Caco-2 (cell line): ENCODE results near the gene ABHD12. TPM values are rescaled to one million over a fixed set of nuclear protein-coding genes. Genes with fewer than 3 reads are reported as not detected.

Experiments used
- BruUV-seq: library from RNA; stranded (reverse); fragments of 400-500 nt; replicated peaks from 2 replicates; lab custom pipeline; 2021; lab: Mats Ljungman, UMichigan
- CTCF ChIA-PET: fragments of 300-600 bp; sonication (Branson Sonifier 250); formaldehyde crosslinking; loops from one replicate; lab custom pipeline; 2022; ENCODE audit warnings: antibody characterized with exemption; lab: Charles Lee
- POLR2A ChIA-PET: fragments of 300-600 bp; sonication (Branson Sonifier 250); formaldehyde crosslinking; loops from one replicate; lab custom pipeline; 2022; ENCODE audit warnings: antibody characterized with exemption; lab: Charles Lee
- DNase-seq, 2 experiments: peaks; one replicate each; pipeline versions ENCODE4 v3.0.0 to v3.0.0-alpha.2; 2020 to 2022
- H3K27me3 ChIP-seq: replicated peaks from 2 replicates; pipeline ENCODE4 v1.6.0; 2011; ENCODE audit warnings: low read length; ENCODE audit not compliant: control insufficient read depth, insufficient read depth
- H3K36me3 ChIP-seq: 2 replicates; pipeline ENCODE4 v1.5.1; 2011; ENCODE audit warnings: low read length; ENCODE audit not compliant: control insufficient read depth, insufficient read depth
- H3K4me1 ChIP-seq: fragments of 250-450 bp; sonication (Bioruptor Pico); 2 replicates; pipeline ENCODE4 v1.5.1; 2020; ENCODE audit warnings: mild to moderate bottlenecking
- H3K4me3 ChIP-seq: 2 replicates; pipeline ENCODE4 v1.5.1; 2011; ENCODE audit warnings: low read depth, mild to moderate bottlenecking, control low read depth, low read length
- H3K9me3 ChIP-seq: fragments of 250-450 bp; sonication (Bioruptor Pico); 2 replicates; pipeline ENCODE4 v1.5.1; 2020; ENCODE audit warnings: mild to moderate bottlenecking, moderate library complexity
- H3K27ac Mint-ChIP-seq: one replicate; pipeline ENCODE4 v1.8.0; 2022; ENCODE audit warnings: mixed read lengths; ENCODE audit not compliant: unreplicated experiment
- H3K27me3 Mint-ChIP-seq: one replicate; pipeline ENCODE4 v1.8.0; 2022; ENCODE audit warnings: mixed read lengths; ENCODE audit not compliant: insufficient read depth, unreplicated experiment
- H3K36me3 Mint-ChIP-seq: one replicate; pipeline ENCODE4 v1.8.0; 2022; ENCODE audit warnings: mild to moderate bottlenecking, mixed read lengths; ENCODE audit not compliant: insufficient read depth, unreplicated experiment
- H3K4me1 Mint-ChIP-seq: one replicate; pipeline ENCODE4 v1.8.0; 2022; ENCODE audit warnings: low read depth, mixed read lengths; ENCODE audit not compliant: unreplicated experiment
- H3K4me3 Mint-ChIP-seq: one replicate; pipeline ENCODE4 v1.8.0; 2022; ENCODE audit warnings: mild to moderate bottlenecking, moderate library complexity, mixed read lengths; ENCODE audit not compliant: unreplicated experiment
- H3K9me3 Mint-ChIP-seq: one replicate; pipeline ENCODE4 v1.8.0; 2022; ENCODE audit warnings: mixed read lengths; ENCODE audit not compliant: unreplicated experiment
- intact Hi-C: fragments of 100-400 bp; cut with micrococcal nuclease; formaldehyde crosslinking; loops from one replicate; pipeline ENCODE4 v1.10.0; 2022; ENCODE audit not compliant: unreplicated experiment
- total RNA-seq: library from RNA; stranded (reverse); gene quantifications from 2 replicates; pipeline ENCODE4 v1.2.3, GENCODE V29; 2022
- TF ChIP-seq, protein P1 (sequence below), 2 experiments: fragments of 200-600 bp in 1 of 2; IDR thresholded peaks; 1 replicate in 1 of 2; 2 replicates in 1 of 2; pipeline versions ENCODE4 v1.5.1 to v1.8.0; 2011 to 2022; ENCODE audit warnings: antibody characterized with exemption in 1 of 2, control low read depth in 1 of 2, inconsistent platforms in 1 of 2, low read depth in 1 of 2, low read length in 1 of 2, mild to moderate bottlenecking in 1 of 2, moderate library complexity in 1 of 2; ENCODE audit not compliant: insufficient read depth in 1 of 2, severe bottlenecking in 1 of 2, unreplicated experiment in 1 of 2

ABHD12 gene
- total RNA-seq, 1 experiment from 2014 or later = 104 TPM

DNA sequence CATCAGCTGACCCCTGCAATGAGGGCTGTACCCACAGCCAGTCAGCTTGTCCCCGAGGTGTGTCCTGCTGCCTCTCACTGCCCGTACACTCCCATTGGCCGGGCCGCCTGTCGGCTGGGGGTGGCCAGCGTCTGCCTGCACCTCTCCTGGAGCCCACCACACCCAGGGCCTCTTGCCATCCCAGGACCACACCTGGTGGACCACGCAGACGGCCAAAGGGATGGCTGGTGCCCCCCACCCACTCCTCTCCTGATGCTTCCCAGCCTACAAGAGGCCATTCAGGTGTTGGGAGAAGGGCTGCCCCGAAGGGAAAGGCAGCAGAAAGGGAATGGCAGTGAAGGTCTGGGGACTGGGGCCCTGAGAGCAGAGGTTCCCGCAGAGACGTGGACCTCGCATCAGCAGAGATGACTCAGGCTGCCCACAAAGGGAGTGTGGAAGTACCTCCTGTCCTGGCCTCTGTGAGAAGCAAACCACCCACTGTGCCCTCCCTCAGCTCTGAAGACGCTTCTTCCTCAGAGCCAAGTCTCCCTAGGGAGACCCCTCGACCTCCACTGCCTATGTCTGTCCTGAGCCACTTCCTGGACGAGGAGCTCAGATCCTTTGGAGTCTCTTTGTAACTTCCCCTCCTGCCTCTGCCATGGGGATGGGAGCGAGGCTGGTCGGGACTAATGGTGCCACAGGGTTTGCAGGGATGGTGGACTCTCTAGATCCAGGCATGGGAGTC, 81.8 kb downstream of the ABHD12 start:
- Mint-ChIP-seq H3K36me3 (peaks cover 52% of the 10 kb centered on the region), H3K4me3 (no peak overlapping the region), H3K27me3 (no peaks in the 10 kb centered on the region), H3K27ac (peak overlapping the region; percentile 87), H3K4me1 (peaks cover 28% of the 10 kb centered on the region), H3K9me3 (no peaks in the 10 kb centered on the region)
- Histone ChIP-seq H3K9me3 (no peaks in the 10 kb centered on the region), H3K4me1 (peaks cover 31% of the 10 kb centered on the region), H3K27me3 (no peaks in the 10 kb centered on the region), H3K4me3 (no peak overlapping the region), H3K36me3 (peaks cover 6% of the 10 kb centered on the region)
- TF ChIP-seq, protein P1, sequence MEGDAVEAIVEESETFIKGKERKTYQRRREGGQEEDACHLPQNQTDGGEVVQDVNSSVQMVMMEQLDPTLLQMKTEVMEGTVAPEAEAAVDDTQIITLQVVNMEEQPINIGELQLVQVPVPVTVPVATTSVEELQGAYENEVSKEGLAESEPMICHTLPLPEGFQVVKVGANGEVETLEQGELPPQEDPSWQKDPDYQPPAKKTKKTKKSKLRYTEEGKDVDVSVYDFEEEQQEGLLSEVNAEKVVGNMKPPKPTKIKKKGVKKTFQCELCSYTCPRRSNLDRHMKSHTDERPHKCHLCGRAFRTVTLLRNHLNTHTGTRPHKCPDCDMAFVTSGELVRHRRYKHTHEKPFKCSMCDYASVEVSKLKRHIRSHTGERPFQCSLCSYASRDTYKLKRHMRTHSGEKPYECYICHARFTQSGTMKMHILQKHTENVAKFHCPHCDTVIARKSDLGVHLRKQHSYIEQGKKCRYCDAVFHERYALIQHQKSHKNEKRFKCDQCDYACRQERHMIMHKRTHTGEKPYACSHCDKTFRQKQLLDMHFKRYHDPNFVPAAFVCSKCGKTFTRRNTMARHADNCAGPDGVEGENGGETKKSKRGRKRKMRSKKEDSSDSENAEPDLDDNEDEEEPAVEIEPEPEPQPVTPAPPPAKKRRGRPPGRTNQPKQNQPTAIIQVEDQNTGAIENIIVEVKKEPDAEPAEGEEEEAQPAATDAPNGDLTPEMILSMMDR (IDR thresholded peaks at IDR 0.05; ENCODE audit: insufficient read depth in 1 of 2, low read depth in 1 of 2, low read length in 1 of 2, severe bottlenecking in 1 of 2, unreplicated experiment in 1 of 2) = no peak
- ChIA-PET CTCF (interaction anchor here (0.6 to 0.8 kb wide), 2 partner anchors 19 to 90 kb away, joined by 3 to 7 read pairs; no protein-coding TSS in a partner anchor), POLR2A (no interaction called here)
- no peak for DNase-seq
- BruUV-seq = no TSS peak
- intact Hi-C loops = no loop called here

DNA sequence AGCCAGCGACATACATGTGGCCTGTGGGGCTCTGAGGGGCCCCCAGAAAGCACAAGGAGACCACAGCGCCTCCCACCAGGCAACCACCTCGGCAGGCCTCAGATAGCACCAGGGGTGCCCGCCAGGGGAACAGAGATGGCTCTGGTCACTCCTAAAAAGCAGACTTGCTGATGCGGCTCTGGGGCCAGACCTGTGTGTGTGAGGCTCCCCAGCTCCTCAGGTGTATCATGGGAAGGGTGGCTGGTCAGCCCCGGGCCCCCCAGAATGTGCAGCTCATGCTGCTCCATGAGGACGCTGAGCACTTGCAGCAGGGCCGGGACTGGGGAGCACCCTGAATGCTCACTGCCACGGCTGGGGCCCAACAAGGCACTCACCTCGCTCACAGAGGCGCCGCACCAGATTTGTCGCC, 82.5 kb downstream of the ABHD12 start:
- no peak overlapping the region for H3K4me3 ChIP-seq
- no peaks in the 10 kb centered on the region for H3K9me3 ChIP-seq
- Mint-ChIP-seq H3K9me3 (no peaks in the 10 kb centered on the region), H3K4me3 (no peak overlapping the region), H3K4me1 (peaks cover 28% of the 10 kb centered on the region), H3K27me3 (no peaks in the 10 kb centered on the region), H3K36me3 (peaks cover 54% of the 10 kb centered on the region), H3K27ac (peak overlapping the region; percentile 87)
- CTCF ChIA-PET = interaction anchor here (0.9 kb wide), 1 partner anchor 91 kb away, joined by 3 read pairs; no protein-coding TSS in a partner anchor
- BruUV-seq = no TSS peak
- DNase-seq = no peak
- H3K27me3 ChIP-seq = no peaks in the 10 kb centered on the region
- POLR2A ChIA-PET = no interaction called here
- intact Hi-C loops = no loop called here
- peaks cover 6% of the 10 kb centered on the region for H3K36me3 ChIP-seq
- peaks cover 31% of the 10 kb centered on the region for H3K4me1 ChIP-seq
- TF ChIP-seq, protein P1 (IDR thresholded peaks at IDR 0.05; ENCODE audit: insufficient read depth in 1 of 2, low read depth in 1 of 2, low read length in 1 of 2, severe bottlenecking in 1 of 2, unreplicated experiment in 1 of 2) = no peak

DNA sequence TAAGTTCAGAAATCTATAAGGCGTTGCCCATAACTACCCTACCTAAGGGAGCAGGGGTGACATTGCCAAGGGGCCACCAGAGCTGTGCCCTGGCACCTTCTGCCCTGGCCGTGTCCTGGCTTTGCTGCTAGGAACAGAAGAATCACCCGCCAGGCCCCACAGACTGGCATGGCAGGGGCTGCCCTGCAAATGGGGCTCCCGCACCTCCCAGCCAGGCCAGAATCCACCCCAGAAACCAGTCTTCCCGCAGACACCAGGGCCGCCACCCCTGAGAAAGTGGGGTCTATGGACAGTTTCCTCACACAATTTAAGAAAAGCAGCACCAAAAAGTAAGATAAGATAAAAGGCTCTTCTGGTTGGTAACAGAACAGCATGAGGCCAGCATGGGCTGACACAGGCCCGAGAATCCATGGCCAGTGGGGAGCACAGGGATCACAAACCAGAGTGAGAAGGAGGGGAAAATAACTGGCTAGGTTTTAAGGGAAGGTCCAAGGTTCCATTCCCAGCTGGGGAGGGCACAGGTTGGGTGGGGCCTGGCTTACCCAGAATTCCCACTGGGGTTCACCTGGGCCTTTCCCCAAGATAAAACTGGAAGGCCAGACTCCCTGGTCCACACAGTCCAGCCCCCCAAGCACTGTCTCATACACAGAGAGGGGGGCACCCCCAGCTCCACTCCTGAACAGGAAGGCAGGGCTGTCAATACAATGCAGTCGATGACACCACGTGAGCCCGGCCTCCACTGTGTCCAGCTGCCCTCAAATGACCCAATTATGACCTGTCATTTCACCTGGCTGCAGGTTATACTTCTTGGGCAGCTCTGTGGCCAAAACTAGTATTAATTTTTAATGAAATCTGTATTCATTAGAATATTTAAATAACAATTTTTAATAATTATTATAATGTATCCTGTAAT, 83.4 kb downstream of the ABHD12 start:
- Mint-ChIP-seq H3K36me3 (peaks cover 60% of the 10 kb centered on the region), H3K27me3 (no peaks in the 10 kb centered on the region), H3K27ac (peak overlapping the region; percentile 48), H3K4me3 (no peak overlapping the region), H3K9me3 (no peaks in the 10 kb centered on the region), H3K4me1 (peaks cover 26% of the 10 kb centered on the region)
- ChIA-PET CTCF (interaction anchor here (0.9 kb wide), 1 partner anchor 92 kb away, joined by 3 read pairs; no protein-coding TSS in a partner anchor), POLR2A (no interaction called here)
- no peak overlapping the region for H3K4me3 ChIP-seq
- no peaks in the 10 kb centered on the region for H3K27me3 ChIP-seq
- intact Hi-C loops = no loop called here
- TF ChIP-seq, protein P1 (IDR thresholded peaks at IDR 0.05; ENCODE audit: insufficient read depth in 1 of 2, low read depth in 1 of 2, low read length in 1 of 2, severe bottlenecking in 1 of 2, unreplicated experiment in 1 of 2) = no peak
- no peak for DNase-seq
- BruUV-seq = no TSS peak
- no peaks in the 10 kb centered on the region for H3K9me3 ChIP-seq
- peaks cover 7% of the 10 kb centered on the region for H3K36me3 ChIP-seq
- peaks cover 31% of the 10 kb centered on the region for H3K4me1 ChIP-seq
